ENCODE measurements around the gene CD99. TPM values are rescaled to one million over a fixed set of nuclear protein-coding genes. Genes with fewer than 3 reads are reported as not detected.
"Not testable (repeated sequence)": the region's sequence is repeated elsewhere in the genome, so short reads cannot be mapped to it uniquely, and the experiment has no call there.

The CD99 gene
- total RNA-seq, 1 donor from 2014 or later = 224 TPM

GRCh38 chrX:2719774-2720447 lies 28.8 kb downstream of the CD99 start:
- DNase-seq (ENCODE audit: low read depth, low spot score) = no peak

DNA sequence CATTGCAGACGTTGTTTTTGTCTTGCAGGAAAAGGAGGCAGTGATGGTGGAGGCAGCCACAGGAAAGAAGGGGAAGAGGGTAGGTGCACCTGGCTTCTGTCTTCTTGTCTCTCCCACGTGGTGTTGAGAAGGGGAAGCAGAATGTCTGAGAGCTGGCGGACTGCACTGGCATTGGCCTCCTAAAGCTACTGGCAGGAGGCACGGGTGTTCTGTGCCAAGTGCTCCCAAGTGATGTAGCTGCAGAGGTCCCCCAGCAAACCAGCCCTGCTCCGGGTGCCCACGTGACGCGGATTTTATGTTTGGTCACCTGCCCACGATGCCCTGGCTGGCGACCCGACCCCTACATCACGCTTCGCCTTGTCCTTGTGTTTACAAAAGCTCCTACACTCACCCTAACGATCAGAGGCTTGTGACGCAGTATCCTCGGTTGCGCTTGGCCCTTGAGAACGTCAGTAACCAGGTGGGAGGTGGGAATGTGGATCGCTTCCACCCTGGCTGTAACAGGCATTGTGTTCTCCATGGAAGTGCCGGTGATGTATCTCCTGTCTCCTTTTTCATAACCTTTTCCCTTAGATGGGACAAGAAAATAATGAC lies 32.3 kb downstream of the CD99 start:
- DNase-seq (ENCODE audit: low read depth, low spot score) = no peak

DNA sequence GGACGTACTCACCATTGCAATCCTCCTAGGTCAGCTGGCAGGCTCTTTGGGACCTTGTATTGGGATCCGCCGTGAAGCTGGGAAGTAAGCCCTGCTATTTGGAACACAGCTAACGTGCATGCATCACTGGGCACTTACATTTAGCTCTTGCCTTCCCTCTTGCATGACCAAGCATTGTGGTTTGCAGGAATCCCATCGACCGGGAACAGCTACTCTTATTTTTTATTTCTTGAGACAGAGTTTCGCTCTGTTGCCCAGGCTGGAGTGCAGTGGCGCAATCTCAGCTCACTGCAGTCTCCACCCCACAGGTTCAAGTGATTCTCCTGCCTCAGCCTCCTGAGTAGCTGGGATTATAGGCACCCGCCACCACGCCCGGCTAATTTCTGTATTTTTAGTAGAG lies 36.2 kb downstream of the CD99 start:
- DNase-seq (ENCODE audit: low read depth, low spot score) = not testable (repeated sequence)

- DNase-seq (ENCODE audit: low read depth, low spot score) = no peak
Observed at GRCh38 chrX:2732076-2732475, 41.0 kb downstream of the CD99 start.

GRCh38 chrX:2732649-2733048 lies 41.6 kb downstream of the CD99 start:
- no peak for DNase-seq (ENCODE audit: low read depth, low spot score)

DNA sequence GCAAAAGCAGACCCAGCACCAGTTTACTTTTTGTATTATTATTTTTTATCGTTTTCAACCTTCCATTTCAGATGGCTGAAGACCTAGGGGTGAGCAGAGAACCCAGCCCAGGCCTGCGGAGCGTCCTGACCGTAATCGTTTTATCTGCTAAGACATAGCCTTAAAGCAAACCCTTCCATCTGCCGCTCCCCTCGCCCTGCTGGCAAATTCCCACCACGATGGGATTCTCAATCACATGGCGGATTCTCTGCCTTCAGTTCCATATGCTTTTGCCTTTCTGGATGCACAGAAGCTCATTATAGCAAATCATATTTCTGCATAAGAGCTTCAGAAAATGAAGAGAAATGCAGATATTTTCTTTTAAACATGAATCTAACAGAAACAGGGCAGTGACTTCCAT lies 42.2 kb downstream of the CD99 start:
- no peak for DNase-seq (ENCODE audit: low read depth, low spot score)

DNA sequence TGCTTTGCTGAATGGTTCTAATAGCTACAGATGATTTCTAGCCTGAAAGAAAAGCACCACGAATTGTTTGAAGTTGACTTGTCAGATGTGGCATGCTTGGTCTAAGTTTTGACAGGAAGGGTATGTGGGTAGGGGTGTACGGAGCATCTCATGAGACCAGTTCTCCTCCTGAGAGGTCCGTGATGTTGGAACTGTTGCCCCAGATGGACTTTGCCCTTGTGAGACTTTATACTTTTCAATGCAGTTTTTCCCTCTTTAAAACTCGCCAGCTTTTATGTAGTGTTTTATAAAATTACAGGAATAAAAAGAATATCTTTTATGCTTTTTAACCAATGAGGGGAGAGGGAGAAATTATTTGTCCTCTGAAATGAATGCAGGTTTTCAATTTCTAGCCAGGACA lies 44.2 kb downstream of the CD99 start:
- DNase-seq (ENCODE audit: low read depth, low spot score) = no peak

DNA sequence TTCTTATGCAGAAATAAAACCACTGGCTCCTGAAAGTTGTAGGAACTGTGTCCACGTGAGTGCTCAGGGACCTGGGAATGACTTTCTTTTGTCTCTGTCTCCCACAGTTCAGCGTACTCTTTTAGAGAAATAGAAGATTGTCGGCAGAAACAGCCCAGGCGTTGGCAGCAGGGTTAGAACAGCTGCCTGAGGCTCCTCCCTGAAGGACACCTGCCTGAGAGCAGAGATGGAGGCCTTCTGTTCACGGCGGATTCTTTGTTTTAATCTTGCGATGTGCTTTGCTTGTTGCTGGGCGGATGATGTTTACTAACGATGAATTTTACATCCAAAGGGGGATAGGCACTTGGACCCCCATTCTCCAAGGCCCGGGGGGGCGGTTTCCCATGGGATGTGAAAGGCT lies 49.6 kb downstream of the CD99 start:
- DNase-seq (ENCODE audit: low read depth, low spot score) = no peak

GRCh38 chrX:2741386-2741785 lies 50.3 kb downstream of the CD99 start:
- DNase-seq (ENCODE audit: low read depth, low spot score) = no peak

DNA sequence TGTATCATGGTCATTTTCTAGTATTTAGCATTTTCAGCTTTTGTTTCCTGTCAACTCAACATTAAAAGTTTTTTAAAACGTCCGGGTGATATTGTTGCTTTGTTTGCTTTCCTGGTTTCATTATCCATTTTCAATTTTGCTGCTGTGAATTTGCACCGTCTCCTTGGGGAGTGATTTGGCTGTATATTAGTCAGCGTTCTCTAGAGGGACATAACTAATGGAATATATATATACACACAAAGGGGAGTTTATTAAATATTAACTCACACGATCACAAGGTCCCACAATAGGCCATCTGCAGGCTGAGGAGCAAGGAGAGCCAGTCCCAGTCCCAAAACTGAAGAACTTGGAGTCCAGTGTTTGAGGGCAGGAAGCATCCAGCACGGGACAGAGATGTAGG lies 55.2 kb downstream of the CD99 start:
- not testable (repeated sequence) for DNase-seq (ENCODE audit: low read depth, low spot score)

DNA sequence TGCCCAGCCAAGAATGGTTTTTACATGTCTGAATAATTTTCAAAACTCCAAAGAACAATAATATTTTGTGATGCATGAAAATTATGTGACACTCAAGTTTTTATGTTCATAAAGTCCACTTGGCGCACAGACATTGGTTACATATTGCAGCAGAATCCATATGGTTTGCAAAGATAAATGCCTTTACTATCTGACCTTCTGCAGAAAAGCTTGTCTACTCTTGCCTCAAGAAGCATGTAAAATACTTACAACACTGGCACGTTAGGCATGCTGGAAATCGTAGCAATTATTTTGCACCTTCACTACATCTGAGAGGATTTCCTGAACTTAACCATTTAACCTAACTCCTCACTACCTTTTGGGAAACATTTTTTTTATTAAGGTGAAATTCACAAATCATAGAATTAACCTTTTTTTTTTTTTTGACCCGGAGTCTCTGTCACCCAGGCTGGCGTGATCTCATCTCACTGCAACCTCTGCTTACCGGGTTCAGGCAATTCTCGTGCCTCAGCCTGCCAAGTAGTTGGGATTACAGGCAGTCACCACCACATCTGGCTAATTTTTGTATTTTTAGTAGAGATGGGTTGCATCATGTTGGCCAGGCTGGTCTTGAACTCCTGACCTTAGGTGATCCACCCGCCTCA lies 57.2 kb downstream of the CD99 start:
- no peak for DNase-seq (ENCODE audit: low read depth, low spot score)

DNA sequence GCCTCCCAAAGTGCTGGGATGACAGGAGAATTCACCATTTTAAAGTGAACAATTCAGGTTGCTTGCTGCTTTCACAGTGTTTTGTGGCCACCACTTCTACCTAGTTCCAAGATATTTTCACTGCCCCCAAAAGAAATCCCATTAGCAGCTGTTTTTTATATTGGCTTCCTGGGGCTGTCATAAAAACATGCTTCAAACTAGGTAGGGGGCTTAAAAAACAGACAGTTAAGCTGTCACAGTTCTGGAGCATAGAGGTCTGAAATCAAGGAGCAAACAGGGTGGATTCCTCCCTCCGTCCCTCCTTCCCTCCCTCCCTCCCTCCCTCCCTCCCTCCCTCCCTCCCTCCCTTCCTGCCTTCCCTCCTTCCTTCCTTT lies 57.7 kb downstream of the CD99 start:
- DNase-seq (ENCODE audit: low read depth, low spot score) = no peak

DNA sequence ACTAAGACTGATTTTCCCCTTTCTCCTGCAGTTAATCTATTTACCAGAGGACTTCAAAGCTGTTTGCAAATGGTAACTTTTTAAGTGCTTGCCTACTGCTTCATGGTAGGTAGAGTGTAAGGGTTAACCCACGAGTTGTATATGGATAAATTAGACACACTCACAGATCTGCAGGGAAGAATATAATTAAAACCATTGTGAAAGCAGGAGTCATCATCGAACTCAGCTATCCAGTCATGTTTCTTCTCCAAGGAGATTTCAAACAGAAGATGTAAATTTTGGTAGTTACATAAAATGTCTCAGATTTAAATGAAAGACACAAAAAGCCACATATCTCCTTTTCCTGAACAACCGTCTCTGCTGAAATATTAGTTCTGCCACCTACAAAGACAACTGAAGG lies 60.2 kb downstream of the CD99 start:
- no peak for DNase-seq (ENCODE audit: low read depth, low spot score)

- not testable (repeated sequence) for DNase-seq (ENCODE audit: low read depth, low spot score)
Observed at GRCh38 chrX:2751874-2752300, 60.8 kb downstream of the CD99 start, which contains the start of gene XG. TSS of gene XG (plus strand) at chrX:2752040. CDS start at chrX:2752275, 235 bp downstream.

- DNase-seq (ENCODE audit: low read depth, low spot score) = not testable (repeated sequence)
Observed at GRCh38 chrX:2752441-2752840, 61.3 kb downstream of the CD99 start.

- DNase-seq (ENCODE audit: low read depth, low spot score) = not testable (repeated sequence)
Observed at GRCh38 chrX:2755163-2755715, 64.1 kb downstream of the CD99 start.

- DNase-seq (ENCODE audit: low read depth, low spot score) = no peak
Observed at GRCh38 chrX:2756548-2756947, 65.5 kb downstream of the CD99 start.

GRCh38 chrX:2761246-2761645 lies 70.2 kb downstream of the CD99 start:
- no peak for DNase-seq (ENCODE audit: low read depth, low spot score)

DNA sequence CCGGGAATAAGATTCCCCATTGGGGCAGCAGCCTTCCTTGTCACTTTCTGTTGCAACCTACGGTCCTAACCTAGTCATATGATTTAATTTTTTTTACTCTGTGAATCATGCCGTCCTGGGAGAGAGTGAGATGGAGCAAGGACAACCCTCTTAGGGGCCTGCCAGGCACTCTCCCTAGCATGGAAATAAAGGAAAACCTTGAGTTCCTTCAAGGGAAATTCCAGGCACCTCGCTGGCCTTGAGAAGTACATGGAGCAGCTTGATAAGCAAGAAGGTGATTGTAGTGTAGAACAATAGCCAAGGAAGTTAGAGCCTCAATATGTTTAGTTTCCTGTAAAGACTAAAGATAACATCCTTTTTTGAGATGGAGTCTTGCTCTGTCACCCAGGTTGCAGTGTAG lies 71.6 kb downstream of the CD99 start:
- peak; percentile 70 for DNase-seq (ENCODE audit: low read depth, low spot score)

DNA sequence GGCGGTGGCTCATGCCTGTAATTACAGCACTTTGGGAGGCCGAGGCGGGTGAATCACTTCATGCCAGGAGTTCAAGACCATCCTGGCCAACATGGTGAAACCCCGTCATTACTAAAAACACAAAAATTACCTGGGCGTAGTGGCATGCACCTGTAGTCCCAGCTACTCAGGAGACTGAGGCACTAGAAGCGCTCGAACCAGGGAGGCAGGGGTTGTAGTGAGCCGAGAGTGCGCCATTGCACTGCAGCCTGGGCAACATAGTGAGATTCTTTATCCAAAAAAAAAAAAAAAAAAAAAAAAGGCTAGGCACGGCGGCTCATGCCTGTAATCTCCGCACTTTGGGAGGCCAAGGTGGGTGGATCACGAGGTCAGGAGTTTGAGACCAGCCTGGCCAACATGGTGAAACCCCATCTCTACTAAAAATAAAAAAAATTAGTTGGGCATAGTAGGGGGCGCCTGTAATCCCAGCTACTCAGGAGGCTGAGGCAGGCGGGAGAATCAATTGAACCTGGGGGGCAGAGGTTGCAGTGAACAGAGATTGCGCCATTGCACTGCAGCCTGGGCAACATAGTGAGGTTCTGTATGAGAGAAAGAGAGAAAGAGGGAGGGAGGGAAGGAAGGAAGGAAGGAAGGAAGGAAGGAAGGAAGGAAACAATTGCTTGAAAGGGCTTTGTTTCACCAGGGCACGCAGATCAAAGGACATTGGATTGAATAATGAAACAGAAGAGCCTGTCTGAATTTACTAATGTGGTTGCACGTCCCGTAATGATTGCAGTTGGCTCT lies 73.9 kb downstream of the CD99 start:
- DNase-seq (ENCODE audit: low read depth, low spot score) = not testable (repeated sequence)

GRCh38 chrX:2765549-2765830 lies 74.4 kb downstream of the CD99 start:
- no peak for DNase-seq (ENCODE audit: low read depth, low spot score)

GRCh38 chrX:2766906-2767305 lies 75.8 kb downstream of the CD99 start:
- DNase-seq (ENCODE audit: low read depth, low spot score) = no peak

Measured in pulmonary artery endothelial cell (primary cell).